ENCODE measurements around the gene OSTF1.
A peak's percentile ranks its signal among the peaks of the same experiment; 100 is the strongest.

The OSTF1 gene

GRCh38 chr9:75086541-75087288 lies 1.6 kb upstream of the OSTF1 start:
- no peak for DNase-seq

DNA sequence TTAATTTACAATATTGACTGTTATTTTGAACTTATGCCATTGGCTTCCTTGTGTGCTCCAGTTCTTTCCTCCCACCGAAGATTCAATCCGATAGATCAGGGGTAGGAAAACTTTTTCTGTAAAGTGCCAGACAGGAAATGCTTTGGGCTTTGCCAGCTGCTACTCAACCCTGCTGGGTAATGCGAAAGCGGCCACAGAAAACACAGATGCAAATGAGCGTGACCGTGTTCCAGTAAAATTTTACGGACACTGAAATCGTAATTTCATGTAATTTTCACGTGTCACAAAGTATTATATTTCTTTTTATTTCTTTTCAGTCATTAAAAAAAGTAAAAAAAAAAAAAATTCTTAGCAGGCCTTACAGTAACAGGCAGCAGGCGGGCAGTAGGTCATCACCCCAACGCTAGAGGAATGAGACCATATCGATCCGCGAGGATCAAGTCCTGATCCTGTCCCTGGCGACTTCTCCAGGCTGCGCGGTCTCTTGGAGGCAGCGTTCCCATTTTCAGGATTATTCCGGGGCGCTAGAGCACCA lies 958 bp upstream of the OSTF1 start:
- DNase-seq: peak; percentile 64

GRCh38 chr9:75088646-75089372 lies 495 bp downstream of the OSTF1 start:
- DNase-seq: peak; percentile 63

DNA sequence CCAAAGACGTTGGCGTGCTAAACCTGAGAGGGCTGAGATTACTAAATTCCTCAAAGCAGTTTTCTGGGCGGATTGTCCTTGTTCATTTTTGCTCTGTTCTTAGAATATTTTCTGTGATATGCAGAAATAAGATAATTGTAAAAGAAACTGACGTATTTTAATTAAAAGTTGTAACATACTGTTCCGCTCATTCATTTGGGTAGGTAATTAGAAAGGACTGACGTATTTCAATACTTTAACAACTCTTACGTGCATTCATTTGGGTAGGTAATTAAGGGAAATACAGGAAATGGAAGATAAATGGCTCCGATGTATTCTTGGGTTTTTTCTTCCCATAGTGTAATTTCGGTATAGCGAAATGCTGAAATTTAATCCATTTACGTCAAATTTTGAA lies 1.1 kb downstream of the OSTF1 start:
- no peak for DNase-seq

- no peak for DNase-seq
Observed at GRCh38 chr9:75090579-75090978, 2.3 kb downstream of the OSTF1 start.

DNA sequence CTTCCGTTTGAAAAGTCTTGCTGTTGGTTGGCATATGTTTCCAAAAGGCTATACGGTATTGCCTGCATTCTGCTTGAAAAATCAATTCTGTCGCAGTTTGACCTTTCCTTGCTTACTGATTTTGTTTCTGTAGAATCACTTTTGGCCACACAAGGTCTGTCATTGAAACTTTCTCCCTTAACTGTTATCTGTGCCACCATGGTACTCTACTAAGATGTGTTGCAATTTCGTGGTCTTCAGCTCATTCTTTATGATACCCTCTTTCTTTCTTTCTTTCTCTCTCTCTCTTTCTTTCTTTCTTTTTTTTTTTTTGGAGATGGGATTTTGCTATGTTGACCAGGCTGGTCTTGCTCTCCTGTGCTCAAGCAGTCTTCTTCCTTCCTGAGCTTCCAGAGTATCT lies 4.5 kb downstream of the OSTF1 start:
- DNase-seq: no peak

GRCh38 chr9:75096796-75097195 lies 8.5 kb downstream of the OSTF1 start:
- DNase-seq: no peak

GRCh38 chr9:75101004-75101588 lies 12.8 kb downstream of the OSTF1 start:
- DNase-seq: no peak

GRCh38 chr9:75102177-75102790 lies 14.0 kb downstream of the OSTF1 start:
- no peak for DNase-seq

DNA sequence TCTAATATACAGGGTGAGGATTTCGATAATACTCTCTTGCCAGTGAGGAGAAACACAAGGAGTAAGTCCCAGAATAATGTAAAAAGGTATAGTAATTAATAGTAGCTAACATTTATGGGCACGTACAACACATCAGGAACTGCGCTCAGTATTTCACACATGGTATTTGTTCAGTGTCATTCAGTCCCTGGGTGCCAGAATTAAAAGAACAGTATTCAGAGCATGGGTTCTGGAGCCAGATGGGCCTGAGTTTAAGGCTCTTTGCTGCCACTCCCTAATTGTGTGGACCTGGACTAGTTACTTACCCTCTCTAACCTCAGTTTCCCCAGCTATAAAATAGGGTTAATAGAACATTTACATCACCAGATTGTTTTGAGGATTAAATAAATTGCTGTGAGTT lies 16.3 kb downstream of the OSTF1 start:
- no peak for DNase-seq

GRCh38 chr9:75105019-75105540 lies 16.8 kb downstream of the OSTF1 start:
- no peak for DNase-seq

GRCh38 chr9:75105841-75106240 lies 17.5 kb downstream of the OSTF1 start:
- DNase-seq: no peak

GRCh38 chr9:75106857-75107256 lies 18.5 kb downstream of the OSTF1 start:
- DNase-seq: no peak

DNA sequence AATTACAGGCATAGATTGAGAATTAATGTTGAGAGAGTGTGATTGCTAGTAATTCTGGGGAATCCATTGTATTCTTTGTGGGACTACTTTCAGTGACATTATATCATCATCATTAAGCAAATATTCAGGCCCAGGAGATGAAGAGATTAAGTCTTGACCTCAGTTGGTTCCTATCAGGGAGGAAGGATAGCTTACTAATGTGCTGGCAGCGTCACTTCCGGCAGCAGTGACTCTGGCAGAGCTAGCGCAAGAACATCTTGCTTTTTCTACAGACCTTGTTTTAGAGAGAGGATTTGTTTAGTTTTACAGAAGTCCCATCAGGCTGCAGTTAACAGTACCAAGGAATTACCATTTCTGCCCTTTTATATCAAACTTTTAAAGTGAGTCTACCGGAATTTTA lies 20.3 kb downstream of the OSTF1 start:
- DNase-seq: no peak

GRCh38 chr9:75109210-75109839 lies 21.0 kb downstream of the OSTF1 start:
- no peak for DNase-seq

- no peak for DNase-seq
Observed at GRCh38 chr9:75111019-75111622, 22.8 kb downstream of the OSTF1 start.

DNA sequence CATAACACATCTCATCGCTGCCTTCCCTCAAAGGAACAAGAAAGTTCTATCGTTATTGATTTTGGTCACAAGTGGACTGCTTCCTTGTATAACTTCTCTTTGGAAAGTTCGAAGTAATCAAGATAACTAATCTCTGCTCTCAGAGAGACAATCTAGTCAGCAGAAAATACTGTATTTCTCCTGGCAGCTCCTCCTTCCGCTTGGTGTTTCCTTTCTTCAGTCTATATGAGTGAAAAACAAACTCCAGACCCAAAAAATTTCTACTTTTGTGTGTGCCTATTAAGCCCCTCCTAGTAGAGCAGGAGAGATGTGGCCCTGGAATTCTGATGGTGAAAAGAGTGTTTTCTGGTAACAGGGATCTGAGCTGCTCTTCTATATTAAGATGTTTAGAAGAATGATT lies 24.5 kb downstream of the OSTF1 start:
- no peak for DNase-seq

DNA sequence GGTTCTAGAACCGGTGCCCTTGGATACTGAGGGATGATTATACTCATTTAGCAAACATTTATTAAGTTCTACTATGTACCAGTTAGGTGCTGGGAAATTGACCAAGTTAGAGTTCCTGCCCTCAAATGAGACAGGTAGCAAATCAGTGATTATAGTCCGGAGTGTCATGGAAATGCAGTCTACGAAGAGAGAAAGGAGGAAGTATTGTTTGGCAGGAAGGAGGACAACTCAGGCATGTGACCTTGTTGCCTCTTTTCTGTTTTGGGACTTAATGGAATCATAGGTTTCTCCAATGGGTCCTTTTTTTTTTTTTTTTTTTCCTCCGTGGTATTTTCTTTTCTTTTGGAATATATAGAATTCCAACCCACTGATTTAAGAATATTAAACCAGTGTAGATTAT lies 28.0 kb downstream of the OSTF1 start:
- DNase-seq: no peak

GRCh38 chr9:75117564-75117963 lies 29.2 kb downstream of the OSTF1 start:
- DNase-seq: no peak

DNA sequence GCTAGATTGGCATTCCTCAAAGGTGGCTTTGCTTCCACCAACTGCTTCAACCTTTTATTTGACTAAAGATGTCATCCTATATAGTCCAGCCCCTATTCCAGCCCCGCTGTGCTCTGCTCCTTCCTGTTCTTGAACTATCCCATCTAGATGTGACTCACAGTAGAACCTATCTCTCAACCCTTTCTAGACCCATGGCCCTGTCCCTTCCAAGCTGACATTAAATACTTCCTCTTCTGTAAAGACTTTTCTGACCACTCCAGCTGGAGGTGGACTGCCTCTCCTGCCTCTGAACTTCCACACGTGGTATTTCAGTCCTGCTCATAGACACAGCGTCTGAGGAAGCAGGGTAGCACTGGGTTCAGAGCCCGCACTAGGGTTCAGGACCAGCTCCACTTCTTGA lies 32.4 kb downstream of the OSTF1 start:
- no peak for DNase-seq

GRCh38 chr9:75121914-75122558 lies 33.7 kb downstream of the OSTF1 start:
- DNase-seq: no peak

DNA sequence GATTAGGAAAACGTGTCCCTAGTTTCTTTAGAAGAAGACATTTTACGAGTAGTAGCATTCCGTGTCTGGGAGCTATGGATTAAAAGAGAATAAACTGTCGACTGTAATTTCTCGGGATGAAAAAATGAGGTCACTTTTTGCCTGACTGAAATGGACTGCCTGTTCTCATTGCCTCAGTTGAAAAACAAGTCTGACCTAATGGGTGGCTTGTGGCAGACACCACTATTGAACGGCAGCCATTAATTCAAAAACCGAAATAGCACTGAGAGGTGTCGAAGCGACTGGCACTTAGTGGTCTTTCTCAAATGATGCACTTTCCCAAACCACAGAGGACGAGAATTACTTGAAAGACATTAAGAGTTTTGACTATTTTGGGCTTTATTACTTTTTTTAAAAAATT lies 35.4 kb downstream of the OSTF1 start:
- DNase-seq: no peak

All from activated CD8-positive, alpha-beta memory T cell treated with anti-CD3 and anti-CD28 coated beads for 24 hours (primary cell).